ENCODE data around the gene PTPRG.

The PTPRG gene

GRCh38 chr3:61780455-61781228, 219.3 kb downstream of the PTPRG start:
- H3K36me3 ChIP-seq (replicated peaks; ENCODE audit: low read depth, low read length) = no peaks in the 10 kb centered on the region
- peaks cover 3% of the 10 kb centered on the region; the same call in 1 of the 2 replicates for H3K79me2 ChIP-seq (ENCODE audit: low read length)
- no peak overlapping the region for H3K27ac ChIP-seq (ENCODE audit: low read length)
- H2AFZ ChIP-seq (ENCODE audit: low read depth, low read length) = no peak overlapping the region
- H3K27me3 ChIP-seq (ENCODE audit: low read depth, low read length) = 0 out of 2 replicates have a peak, but pooled peaks cover 5% of the 10 kb centered on the region
- H3K4me3 ChIP-seq (ENCODE audit: low read length) = no peak overlapping the region
- no peaks in the 10 kb centered on the region for H3K9me3 ChIP-seq (ENCODE audit: insufficient read depth, low read length)
- H4K20me1 ChIP-seq (ENCODE audit: insufficient read depth, low read length) = peaks cover 7% of the 10 kb centered on the region; the same call in 1 of the 2 replicates
- TF ChIP-seq CTCF (IDR thresholded peaks at IDR 0.05; ENCODE audit: low read depth, low read length) = no peak
- no peak for TF ChIP-seq EZH2phosphoT487 (IDR thresholded peaks at IDR 0.05; ENCODE audit: low read depth)
- H3K9ac ChIP-seq (ENCODE audit: low read length) = no peak overlapping the region
- H3K4me2 ChIP-seq (ENCODE audit: low read length) = no peak overlapping the region
- H3K4me1 ChIP-seq (ENCODE audit: low read length) = peaks cover 35% of the 10 kb centered on the region

GRCh38 chr3:61783993-61784718, 222.8 kb downstream of the PTPRG start:
- Histone ChIP-seq H3K9me3 (ENCODE audit: insufficient read depth, low read length) (no peaks in the 10 kb centered on the region), H3K4me2 (ENCODE audit: low read length) (peak overlapping the region; percentile 78), H3K27ac (ENCODE audit: low read length) (no peak overlapping the region), H3K36me3 (replicated peaks; ENCODE audit: low read depth, low read length) (no peaks in the 10 kb centered on the region), H3K4me3 (ENCODE audit: low read length) (peak overlapping the region; percentile 69), H3K27me3 (ENCODE audit: low read depth, low read length) (0 out of 2 replicates have a peak, but pooled peaks cover 5% of the 10 kb centered on the region), H4K20me1 (ENCODE audit: insufficient read depth, low read length) (peaks cover 7% of the 10 kb centered on the region; the same call in 1 of the 2 replicates), H3K9ac (ENCODE audit: low read length) (peak overlapping the region; percentile 16), H3K79me2 (ENCODE audit: low read length) (peaks cover 3% of the 10 kb centered on the region; the same call in 1 of the 2 replicates), H2AFZ (ENCODE audit: low read depth, low read length) (no peak overlapping the region), H3K4me1 (ENCODE audit: low read length) (peaks cover 29% of the 10 kb centered on the region)
- TF ChIP-seq EZH2phosphoT487 (IDR thresholded peaks at IDR 0.05; ENCODE audit: low read depth) (no peak), CTCF (IDR thresholded peaks at IDR 0.05; ENCODE audit: low read depth, low read length) (no peak)

- H3K4me3 ChIP-seq (ENCODE audit: low read length) = no peak overlapping the region
- no peak overlapping the region for H3K27ac ChIP-seq (ENCODE audit: low read length)
- H3K4me1 ChIP-seq (ENCODE audit: low read length) = peaks cover 35% of the 10 kb centered on the region
- no peak overlapping the region for H3K9ac ChIP-seq (ENCODE audit: low read length)
- TF ChIP-seq EZH2phosphoT487 (IDR thresholded peaks at IDR 0.05; ENCODE audit: low read depth) = no peak
- TF ChIP-seq CTCF (IDR thresholded peaks at IDR 0.05; ENCODE audit: low read depth, low read length) = no peak
- no peak overlapping the region for H3K4me2 ChIP-seq (ENCODE audit: low read length)
- H3K79me2 ChIP-seq (ENCODE audit: low read length) = peaks cover 2% of the 10 kb centered on the region; the same call in 1 of the 2 replicates
- no peaks in the 10 kb centered on the region for H3K36me3 ChIP-seq (replicated peaks; ENCODE audit: low read depth, low read length)
- H2AFZ ChIP-seq (ENCODE audit: low read depth, low read length) = no peak overlapping the region
- no peaks in the 10 kb centered on the region for H3K9me3 ChIP-seq (ENCODE audit: insufficient read depth, low read length)
- 0 out of 2 replicates have a peak, but pooled peaks cover 5% of the 10 kb centered on the region for H3K27me3 ChIP-seq (ENCODE audit: low read depth, low read length)
- H4K20me1 ChIP-seq (ENCODE audit: insufficient read depth, low read length) = peaks cover 2% of the 10 kb centered on the region; the same call in 1 of the 2 replicates
Observed at GRCh38 chr3:61788623-61789507, 227.5 kb downstream of the PTPRG start.

All from OCI-LY3 (cell line).